IPS-NIHi7 (cell line): ENCODE data around the gene EIF5.

ENCODE experiments used
- DNase-seq: peaks from one replicate; pipeline ENCODE4 v3.0.0; 2012; ENCODE audit warnings: mixed read lengths; ENCODE audit errors: extremely low spot score

Gene EIF5

DNA sequence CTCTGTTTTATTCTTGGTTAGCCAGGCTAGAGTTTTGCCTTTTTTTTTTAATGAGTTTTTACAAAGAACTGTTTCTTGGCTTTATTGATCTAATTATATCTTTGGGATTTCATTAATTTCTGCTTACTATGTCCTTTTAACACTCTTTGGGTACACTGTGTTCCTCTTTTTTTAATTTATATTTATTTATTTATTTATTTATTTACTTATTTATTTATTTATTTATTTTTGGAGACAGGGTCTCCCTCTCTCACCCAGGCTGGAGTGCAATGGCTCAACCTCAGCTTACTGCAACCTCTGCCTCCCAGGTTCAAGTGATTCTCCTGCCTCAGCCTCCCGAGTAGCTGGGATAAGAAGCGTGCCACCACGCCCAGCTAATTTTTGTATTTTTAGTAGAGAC, 36.0 kb downstream of the EIF5 start:
- no peak for DNase-seq

DNA sequence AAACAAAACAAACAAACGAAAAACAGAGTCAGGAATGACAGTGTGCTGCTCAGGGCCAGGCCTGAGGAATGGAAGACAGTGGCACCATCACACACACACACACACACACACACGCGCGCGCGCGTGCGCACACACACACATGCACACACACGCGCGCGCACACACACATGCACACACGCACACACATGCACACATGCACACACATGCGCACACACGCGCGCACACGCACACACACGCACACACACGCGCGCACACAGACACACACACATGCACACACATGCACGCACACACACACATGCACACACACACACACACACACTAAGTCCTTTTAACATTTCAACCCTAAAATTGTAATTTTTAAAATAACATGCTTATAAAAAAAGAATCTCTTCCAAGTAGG, 38.0 kb downstream of the EIF5 start:
- DNase-seq, result no peak

GRCh38 chr14:103372552-103373304, 38.7 kb downstream of the EIF5 start:
- DNase-seq, result peak; percentile 55

DNA sequence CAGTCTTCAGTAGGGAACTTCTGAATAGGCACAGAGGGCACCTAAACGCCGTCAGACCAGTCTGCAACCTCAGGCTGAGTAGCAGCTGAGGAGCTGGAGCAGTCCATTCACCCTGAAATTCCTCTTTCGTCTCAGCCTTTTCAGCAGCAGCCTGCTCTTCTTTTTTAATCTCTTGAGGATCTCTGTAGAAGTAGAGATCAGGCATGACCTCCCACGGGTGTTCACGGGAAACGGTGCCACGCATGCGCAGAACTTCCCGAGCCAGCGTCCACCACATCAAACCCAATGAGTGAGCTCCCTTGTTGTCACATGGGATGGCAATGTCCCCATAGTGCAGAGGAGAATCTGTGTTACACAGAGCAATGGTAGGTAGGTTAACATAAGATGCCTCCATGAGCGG, 40.1 kb downstream of the EIF5 start:
- DNase-seq, result no peak

DNA sequence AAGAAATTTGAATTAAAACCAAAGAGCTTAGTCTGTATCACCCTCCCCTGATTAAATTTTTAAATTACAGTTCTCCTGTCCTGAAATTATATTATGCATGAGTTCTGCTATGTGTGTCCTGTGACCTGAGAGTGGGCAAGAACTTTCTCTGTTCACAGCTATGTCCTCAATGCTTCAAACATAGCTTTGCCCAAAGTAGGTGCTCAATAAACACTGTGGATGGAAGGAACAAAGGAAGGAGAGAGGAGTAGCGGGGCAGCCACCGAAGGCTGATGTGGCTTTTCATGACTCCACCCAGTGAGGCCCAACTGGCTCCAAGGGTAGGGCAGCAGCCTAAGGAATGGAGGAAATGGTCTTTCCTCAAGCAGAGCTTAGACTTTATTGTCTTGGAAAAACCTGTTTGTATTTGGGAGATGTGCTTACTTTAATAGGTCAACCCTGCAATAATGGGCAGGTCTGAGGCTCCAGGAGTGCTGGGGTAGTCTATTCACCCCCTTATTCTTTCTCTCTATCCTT, 43.5 kb downstream of the EIF5 start:
- no peak for DNase-seq

- DNase-seq, result no peak
These were observed 44.2 kb downstream of the EIF5 start for GRCh38 chr14:103378038-103378854.

GRCh38 chr14:103380719-103381377, 46.8 kb downstream of the EIF5 start:
- no peak for DNase-seq

GRCh38 chr14:103382376-103382775, 48.3 kb downstream of the EIF5 start:
- DNase-seq, result no peak

GRCh38 chr14:103384450-103385151, 50.6 kb downstream of the EIF5 start:
- no peak for DNase-seq

GRCh38 chr14:103385152-103385928, 51.3 kb downstream of the EIF5 start, which contains the start of gene MARK3:
Gene MARK3 (plus strand): TSS chr14:103385415. CDS start chr14:103386030, 615 bp downstream.
- peak; percentile 99 for DNase-seq

GRCh38 chr14:103385929-103386712, 52.1 kb downstream of the EIF5 start:
- DNase-seq, result no peak

- DNase-seq, result no peak
These were observed 52.8 kb downstream of the EIF5 start for GRCh38 chr14:103386713-103387329.

DNA sequence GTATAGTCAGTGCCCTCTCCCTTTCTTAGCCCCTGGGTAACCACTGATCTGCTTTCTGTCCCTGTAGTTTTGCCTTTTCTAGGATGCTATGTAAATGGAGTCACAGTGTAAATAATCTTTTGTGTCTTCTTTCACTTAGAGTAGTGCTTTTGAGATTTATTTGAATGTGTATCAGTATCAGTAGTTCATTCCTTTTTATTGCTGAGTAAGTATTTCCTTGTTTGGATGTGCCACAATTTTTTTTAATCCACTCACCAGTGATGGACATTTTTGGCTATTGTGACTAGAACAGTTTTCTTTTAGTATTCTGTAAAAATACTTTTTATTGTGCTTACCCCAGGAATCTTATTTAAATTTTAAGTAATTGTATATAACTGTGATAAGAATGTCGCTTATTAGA, 54.6 kb downstream of the EIF5 start:
- DNase-seq, result no peak

GRCh38 chr14:103390605-103391004, 56.6 kb downstream of the EIF5 start:
- no peak for DNase-seq

GRCh38 chr14:103391048-103391447, 57.0 kb downstream of the EIF5 start:
- DNase-seq, result no peak

- no peak for DNase-seq
These were observed 58.1 kb downstream of the EIF5 start for GRCh38 chr14:103392106-103392505.

DNA sequence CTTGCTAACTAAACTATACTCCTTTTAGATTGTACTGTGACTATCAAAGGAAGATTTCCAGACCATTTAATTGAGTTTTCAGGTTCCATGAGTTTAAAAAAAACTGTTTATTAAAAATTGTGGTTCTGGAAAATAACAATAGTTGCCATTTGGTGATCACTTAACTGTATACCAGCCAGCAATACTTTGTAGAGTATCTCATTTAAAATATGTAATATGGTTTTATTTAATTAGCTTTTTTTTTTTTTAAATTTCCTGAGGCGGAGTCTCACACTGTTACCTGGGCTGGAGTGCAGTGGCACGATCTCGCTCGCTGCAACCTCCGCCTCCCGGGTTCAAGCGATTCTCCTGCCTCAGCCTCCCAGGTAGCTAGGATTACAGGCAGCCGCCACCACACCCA, 58.5 kb downstream of the EIF5 start:
- no peak for DNase-seq

DNA sequence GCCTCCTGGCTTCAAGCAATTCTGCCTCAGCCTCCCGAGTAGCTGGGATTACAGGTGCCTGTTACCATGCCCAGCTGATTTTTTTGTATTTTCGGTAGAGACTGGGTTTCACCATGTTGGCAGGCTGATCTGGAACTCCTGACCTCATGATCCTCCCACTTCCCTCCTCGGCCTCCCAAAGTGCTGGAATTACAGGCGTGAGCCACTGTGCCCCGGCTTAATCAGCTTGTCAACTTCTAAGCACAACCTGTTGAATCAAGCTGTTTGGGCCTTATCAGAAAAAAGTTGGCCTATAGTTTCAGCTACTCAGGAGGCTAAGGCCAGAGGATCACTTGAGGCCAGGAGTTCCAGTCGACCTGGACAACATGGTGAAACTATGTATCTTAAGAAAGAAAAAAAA, 59.0 kb downstream of the EIF5 start:
- DNase-seq, result no peak
